Measurements from ENCODE around the gene NCL. TPM values are rescaled to one million over a fixed set of nuclear protein-coding genes. Genes with fewer than 3 reads are reported as not detected.

The NCL gene
- polyA plus RNA-seq, 1 donor from 2014 or later: 101 TPM

- Histone ChIP-seq H3K79me2 (replicated peaks; ENCODE audit: insufficient read depth, low read length) (no peaks in the 10 kb centered on the region), H4K20me1 (ENCODE audit: insufficient read depth) (no peaks in the 10 kb centered on the region), H3K27ac (ENCODE audit: low read length) (no peak overlapping the region), H3K9me3 (ENCODE audit: low read length) (no peaks in the 10 kb centered on the region), H3K9ac (ENCODE audit: low read length) (no peak overlapping the region), H3K36me3 (ENCODE audit: insufficient read depth, low read length) (no peaks in the 10 kb centered on the region), H3K4me2 (ENCODE audit: low read length) (no peak overlapping the region), H3K27me3 (ENCODE audit: insufficient read depth, low read depth, low read length) (no peaks in the 10 kb centered on the region), H3K4me3 (ENCODE audit: low read length) (no peak overlapping the region), H3K9me2 (ENCODE audit: insufficient read depth, low read length) (no peaks in the 10 kb centered on the region), H3F3A (ENCODE audit: insufficient read depth, low read length, poor library complexity, severe bottlenecking) (no peaks in the 10 kb centered on the region), H2AFZ (ENCODE audit: low read depth, low read length) (no peak overlapping the region)
- no peak for TF ChIP-seq POLR2AphosphoS5 (IDR thresholded peaks at IDR 0.05)
- no peak for TF ChIP-seq CTCF (IDR thresholded peaks at IDR 0.05; ENCODE audit: poor library complexity, severe bottlenecking)
- TF ChIP-seq RAD21 (conservative IDR thresholded peaks at IDR 0.05): no peak
- TF ChIP-seq REST (IDR thresholded peaks at IDR 0.05; ENCODE audit: borderline replicate concordance): no peak
These were observed 41.1 kb downstream of the NCL start for GRCh38 chr2:231423176-231423575.

GRCh38 chr2:231422056-231422455 is 42.2 kb downstream of the NCL start:
- Histone ChIP-seq H3K9me3 (ENCODE audit: low read length) (no peaks in the 10 kb centered on the region), H3K9ac (ENCODE audit: low read length) (no peak overlapping the region), H3K79me2 (replicated peaks; ENCODE audit: insufficient read depth, low read length) (no peaks in the 10 kb centered on the region), H2AFZ (ENCODE audit: low read depth, low read length) (no peak overlapping the region), H3K9me2 (ENCODE audit: insufficient read depth, low read length) (no peaks in the 10 kb centered on the region), H3F3A (ENCODE audit: insufficient read depth, low read length, poor library complexity, severe bottlenecking) (no peaks in the 10 kb centered on the region), H3K4me3 (ENCODE audit: low read length) (no peak overlapping the region), H3K36me3 (ENCODE audit: insufficient read depth, low read length) (no peaks in the 10 kb centered on the region), H3K4me2 (ENCODE audit: low read length) (no peak overlapping the region), H4K20me1 (ENCODE audit: insufficient read depth) (no peaks in the 10 kb centered on the region), H3K27me3 (ENCODE audit: insufficient read depth, low read depth, low read length) (no peaks in the 10 kb centered on the region), H3K27ac (ENCODE audit: low read length) (no peak overlapping the region)
- no peak for TF ChIP-seq EP300 (conservative IDR thresholded peaks at IDR 0.05; ENCODE audit: poor library complexity, severe bottlenecking)
- no peak for TF ChIP-seq TAF1 (IDR thresholded peaks at IDR 0.05; ENCODE audit: low read depth)
- TF ChIP-seq CTCF (IDR thresholded peaks at IDR 0.05; ENCODE audit: poor library complexity, severe bottlenecking): no peak
- no peak for TF ChIP-seq POLR2AphosphoS5 (IDR thresholded peaks at IDR 0.05)
- TF ChIP-seq REST (IDR thresholded peaks at IDR 0.05; ENCODE audit: borderline replicate concordance): no peak
- TF ChIP-seq SMC3 (conservative IDR thresholded peaks at IDR 0.05; ENCODE audit: poor library complexity): no peak
- no peak for TF ChIP-seq MXI1 (conservative IDR thresholded peaks at IDR 0.05; ENCODE audit: poor library complexity, severe bottlenecking)
- TF ChIP-seq EZH2 (IDR thresholded peaks at IDR 0.05; ENCODE audit: borderline replicate concordance, insufficient read depth, low read length, poor library complexity, severe bottlenecking): no peak
- TF ChIP-seq RAD21 (conservative IDR thresholded peaks at IDR 0.05): no peak

All from neural cell (in vitro differentiated cells).